ENCODE results near the gene TMEM229B.

The TMEM229B gene

DNA sequence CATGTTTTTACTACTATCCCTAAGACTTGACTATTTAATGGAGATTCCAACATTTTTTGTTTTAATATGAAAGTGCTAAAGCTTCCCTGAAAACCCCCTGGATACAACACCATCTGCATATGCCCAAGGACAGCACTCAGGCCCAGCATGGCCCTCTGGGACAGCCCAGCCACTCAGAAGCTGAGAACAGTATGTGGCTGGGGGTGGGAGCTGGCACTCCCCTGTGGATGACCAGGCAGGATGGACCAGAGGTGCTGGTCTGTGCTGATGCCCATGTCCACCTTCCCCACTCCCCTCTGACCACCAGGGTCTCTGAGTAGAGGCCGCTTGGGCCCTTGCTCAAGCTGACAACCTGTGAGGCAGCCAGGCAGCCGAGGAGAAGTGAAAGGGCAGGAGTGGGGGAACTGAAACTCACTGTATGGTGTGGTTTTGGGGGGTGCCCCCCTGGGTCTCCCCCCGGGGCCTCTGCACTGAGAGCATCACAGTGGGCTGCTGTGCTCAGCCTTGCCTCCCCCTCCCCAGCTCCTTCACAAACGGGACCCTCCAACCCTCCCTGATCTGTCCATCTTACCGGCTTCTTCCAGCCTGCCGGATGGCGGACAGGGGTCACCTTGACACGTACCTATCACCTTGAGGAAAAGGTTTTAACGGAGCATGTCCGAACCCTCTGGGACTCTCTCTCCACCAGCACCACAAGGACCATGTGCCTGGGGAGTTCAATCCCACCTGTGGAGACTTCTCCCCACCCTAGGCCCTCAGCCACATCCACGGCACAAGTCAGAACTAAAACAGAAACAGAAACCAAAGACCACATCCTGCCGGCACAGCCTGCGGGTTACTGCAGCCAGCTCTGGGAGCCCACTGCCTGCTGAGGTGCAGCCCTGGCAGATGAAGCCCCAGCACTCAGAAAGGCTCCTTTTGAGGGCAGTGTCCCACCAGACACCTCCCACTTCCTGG lies at the start of gene TMEM229B:
Gene TMEM229B (minus strand): TSS at position 785 of the 957 bp plus-strand sequence. CDS start 14,798 bp downstream, outside the sequence.
- no peak for DNase-seq

DNA sequence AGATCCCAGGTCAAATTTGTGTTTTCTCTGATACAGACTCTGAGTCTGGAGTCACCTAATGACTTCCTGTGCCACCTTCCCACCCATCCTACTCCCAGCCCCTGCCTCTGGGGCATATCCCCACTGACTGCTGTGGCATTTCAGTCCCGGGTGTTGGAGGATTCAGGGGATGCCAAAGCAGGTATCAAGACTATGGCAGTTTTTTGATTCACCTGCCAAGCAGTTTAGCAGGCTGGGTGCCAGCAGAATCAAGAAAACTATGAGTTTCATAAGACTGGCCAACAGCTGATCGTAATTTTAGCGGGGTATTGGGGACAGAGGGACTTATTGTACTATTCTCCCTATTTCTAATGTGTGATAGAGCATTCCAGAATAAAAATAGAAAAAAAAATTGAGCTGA lies 49.2 kb upstream of the TMEM229B start:
- DNase-seq: no peak

DNA sequence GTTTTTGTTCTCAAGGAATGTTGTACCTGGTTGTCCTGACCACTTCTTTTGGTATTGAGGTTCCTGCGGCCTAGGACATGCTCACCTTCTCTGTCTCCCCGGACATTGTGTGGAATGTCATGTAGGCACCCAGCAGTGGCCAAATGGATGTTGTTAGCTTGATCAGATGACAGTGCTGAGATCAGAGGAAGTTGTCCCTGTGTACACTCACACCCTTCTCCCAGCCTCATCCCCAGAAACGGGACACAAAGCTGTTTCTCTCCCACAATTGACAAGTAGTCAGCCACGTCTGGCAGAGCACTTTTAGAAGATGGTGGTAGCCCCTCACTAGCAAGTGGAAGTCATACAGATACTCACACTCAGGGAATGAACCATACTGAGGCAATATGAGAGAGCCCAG lies 47.6 kb upstream of the TMEM229B start:
- DNase-seq: no peak

DNA sequence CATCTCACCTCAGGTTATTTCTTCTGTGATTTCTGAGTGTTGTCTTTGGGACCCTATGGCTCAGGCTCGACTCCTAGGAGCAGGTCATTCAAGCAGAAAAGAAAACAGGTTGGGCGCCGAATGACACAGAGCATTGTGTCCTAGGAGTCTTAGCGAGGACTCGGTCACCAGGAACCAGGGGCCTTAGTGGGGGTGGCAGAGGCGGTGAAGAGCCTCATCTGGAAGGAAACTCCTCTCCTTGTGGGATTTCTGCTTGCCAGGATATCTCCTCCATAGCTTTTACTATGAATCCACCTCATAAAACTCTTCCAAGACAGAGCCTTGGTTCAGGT lies 45.2 kb upstream of the TMEM229B start:
- DNase-seq: no peak

DNA sequence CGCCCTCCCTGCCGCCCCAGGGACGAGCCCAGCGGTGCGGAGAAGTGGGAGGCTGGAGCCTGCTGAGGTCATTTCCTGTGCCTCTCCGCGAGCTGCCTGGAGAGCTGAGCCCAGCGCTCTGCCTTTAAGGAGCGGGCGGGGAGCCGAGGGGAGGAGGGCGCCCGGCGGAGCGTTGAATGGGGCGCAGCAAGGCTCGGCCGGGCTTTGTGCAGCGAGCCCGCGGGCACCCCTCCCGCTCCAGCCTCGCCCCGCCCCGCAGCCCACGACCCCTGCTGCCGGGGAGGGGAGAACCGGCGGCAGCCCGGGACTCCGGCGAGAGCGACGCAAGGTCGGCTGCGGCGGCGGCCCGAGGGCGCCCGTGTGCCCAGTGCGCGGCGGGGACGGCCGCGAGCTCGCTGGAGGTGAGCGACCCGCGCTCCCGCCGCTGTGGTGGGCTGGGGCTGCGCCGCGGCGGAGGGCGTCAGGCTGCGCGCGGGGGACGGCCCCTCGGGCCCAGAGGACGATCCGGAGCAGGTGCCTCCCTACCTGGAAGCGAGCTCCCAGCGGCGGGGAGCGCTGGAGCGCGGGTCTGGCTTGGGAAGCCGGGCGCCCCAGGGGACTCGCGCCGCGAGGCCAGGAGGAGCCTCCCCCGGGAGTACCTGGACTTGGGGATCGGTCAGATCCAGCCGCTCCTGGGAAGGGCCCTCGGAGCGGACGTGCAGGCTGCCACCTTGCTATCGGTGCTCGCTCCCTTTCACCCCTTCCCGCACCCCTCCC lies 44.7 kb upstream of the TMEM229B start, which contains the start of gene PLEKHH1:
Gene PLEKHH1 (plus strand): TSS at position 293 of the 756 bp plus-strand sequence. CDS start 8,578 bp downstream, outside the sequence.
- DNase-seq: peak; percentile 46

DNA sequence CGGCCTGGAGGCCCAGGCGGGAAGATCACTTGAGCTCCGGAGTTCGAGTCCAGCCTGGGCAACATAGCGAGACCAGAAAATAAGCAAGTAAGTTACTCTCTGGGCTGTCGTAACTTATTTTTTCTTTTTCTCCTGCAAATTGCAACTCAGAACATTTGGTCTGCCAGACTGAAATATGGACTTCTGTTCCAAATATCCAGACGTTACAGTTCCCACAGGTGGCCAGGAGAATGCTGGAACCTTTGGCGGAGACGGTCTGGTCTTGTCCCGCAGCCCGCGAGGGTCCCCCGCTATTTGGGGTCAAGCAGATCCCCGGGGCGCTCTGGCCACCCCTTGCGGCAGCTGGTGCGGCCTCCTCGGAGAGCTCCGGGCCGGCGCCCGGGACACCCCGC lies 44.1 kb upstream of the TMEM229B start:
- DNase-seq: no peak

DNA sequence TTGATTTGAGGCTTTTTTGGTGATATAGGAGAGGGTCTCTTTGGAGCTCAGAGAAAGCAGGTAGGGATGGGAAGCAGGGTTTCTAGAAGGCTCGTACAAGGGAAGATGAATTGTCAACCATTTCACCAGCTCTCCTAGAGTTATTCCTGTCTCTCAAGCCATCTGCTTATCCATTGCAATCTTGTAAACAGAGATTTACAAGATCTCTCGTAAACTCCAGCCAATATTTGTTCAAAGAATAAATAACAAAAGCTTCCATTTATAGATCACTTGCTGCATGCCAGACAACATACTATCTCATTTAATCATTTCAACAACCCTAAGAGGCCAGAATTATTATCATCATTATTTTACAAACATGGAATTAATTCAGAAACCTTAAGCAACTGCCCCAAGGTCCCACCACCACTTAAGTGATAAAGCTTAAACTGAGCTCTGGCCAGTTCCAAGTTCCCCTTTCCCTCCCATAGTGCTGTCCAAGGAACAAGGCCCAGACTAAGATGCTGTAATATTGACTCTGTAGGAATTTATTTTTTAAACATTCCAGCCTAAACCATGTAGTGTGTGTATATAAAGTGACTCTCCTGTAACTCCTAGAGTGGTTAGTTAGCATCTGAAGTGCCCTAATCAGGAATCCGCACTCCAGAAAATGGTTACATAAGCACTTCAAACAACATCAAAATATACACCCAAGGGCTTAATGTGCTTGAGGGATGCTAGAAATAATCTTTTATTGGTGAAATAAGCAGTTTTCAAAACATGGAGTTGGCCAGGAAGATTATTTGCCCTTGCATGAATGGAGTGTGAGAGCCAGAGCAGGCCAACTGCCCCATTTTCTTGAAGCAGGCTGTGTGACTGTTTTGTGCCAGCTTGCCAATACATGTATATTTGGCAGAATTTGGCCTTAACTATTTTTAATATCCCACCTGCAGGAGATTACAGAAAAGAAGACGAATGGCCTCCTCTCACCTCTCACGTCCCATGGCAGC lies 41.7 kb upstream of the TMEM229B start:
- no peak for DNase-seq

DNA sequence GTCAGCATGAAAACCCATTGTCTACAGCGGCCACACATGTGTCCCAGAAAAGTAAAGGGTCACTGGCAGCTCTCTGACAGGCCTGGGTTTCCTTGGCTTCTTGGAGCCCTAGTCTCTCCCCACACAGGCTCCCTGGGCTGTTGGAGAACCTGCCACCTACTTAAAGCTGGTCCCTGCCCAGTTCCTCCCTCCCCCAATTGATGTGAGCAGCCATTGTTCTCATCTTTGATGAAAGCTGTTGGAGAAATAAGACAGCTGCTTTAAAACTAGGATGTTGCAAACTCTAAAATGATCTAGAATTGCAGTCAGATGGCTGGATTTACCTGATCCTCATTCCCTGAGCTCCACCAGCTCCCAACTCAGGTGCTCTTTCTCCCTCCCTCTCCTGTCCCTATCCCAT lies 39.8 kb upstream of the TMEM229B start:
- DNase-seq: no peak

DNA sequence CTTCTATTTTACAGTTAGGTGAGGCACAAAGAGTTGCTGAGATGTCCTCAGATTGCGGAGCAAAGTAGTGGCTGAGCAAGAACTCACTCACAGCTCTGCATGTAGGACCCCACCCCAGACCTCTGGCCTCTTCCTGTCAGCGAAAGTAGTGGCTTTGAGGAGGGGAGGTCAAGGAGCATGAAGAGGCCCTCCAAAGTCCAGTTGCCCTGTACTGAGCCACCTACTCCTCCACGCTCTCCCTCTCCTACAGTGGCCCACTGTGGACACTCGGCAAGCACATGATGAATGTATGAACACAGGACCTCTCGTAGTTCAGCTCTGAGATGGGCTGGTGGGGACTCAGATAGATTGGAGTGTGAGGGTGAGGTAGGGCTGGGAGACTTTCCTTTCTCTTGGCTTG lies 39.2 kb upstream of the TMEM229B start:
- no peak for DNase-seq

DNA sequence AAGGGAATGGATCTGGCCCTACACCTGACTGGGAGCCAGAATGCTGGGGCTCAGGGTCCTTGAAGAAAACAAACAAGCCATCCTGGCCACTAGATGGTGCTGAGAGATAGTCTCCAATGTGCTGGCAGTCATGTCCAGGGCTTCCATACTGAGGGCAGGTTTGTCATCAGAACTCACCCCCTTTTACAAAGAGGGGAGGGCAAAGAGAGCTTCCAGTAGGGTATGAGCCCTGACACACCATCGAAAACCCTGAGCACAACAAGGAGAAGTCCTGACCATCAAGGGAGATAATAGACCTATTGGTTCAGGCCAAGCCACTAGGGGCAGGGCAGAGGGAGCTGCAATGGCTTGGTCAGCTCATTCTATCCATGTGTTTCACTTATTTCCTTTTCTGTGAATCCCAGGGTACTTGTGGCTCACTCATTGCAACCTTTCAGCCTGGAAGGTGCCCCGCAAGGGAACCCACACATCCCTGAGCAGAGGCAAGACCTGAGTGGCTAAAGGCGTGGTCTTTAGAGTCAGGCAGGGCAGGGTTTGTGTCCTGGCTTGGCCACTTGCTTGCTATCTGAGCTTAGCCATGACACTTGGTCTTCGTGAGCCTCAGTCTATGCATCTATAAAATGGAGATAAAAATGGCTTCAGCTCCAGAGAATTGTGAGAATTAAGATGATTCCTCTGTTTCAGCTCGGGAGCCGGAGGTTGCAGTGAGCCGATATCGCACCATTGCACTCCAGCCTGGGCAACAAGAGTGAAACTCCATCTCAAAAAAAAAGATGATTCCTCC lies 38.3 kb upstream of the TMEM229B start:
- DNase-seq: no peak

DNA sequence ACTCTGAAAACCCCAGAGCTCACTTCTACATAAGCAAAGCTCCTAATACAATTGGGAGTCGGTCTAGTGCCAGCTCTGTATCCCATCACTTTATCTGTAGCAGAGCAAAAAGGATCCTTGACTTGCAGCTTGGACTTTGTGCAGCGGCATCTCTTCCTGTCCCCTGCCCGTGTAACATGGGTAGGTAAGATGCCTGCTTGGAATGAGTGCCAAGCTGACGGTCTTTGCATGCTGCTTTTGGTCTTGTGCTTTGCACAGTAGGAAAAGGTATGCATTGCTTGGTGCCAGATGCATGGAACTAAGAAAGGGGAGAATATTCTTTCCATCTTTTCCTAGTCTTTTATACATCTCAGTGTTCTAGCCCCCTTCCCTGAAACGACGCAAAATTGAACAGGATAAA lies 37.7 kb upstream of the TMEM229B start:
- no peak for DNase-seq

DNA sequence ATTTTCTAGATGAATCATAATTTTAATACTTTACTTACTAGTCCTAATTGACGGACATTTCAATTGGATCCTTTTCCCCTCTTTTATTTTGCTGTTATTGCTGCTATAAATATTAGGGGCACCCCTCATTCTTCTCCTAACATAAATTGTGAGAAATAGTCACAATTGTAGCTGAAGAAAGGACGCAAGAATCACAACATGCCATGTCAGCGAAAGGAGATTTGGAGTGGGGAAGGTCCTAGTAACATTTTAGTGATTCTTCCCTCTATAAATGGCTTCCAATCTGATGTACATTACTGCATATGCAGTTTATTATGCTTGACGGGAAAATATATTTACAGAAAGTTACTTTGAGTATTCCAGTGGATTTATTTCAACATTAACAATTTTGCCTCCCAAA lies 36.9 kb upstream of the TMEM229B start:
- DNase-seq: no peak

DNA sequence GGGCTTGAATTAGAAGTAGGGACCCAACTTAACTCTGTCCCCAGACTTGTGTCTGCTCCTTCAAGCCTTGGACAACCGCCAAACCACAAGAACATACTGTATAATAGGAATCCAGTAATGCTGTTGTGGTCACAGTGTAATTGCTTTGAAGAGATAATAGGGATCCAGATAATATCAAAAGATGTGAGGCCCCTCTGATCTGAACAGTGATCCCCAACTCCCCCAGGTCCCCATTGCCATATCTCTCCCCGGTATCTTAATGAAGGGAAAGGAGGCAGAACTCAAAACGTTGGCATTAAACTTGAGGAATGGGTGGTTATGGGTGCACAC lies 36.1 kb upstream of the TMEM229B start:
- no peak for DNase-seq

DNA sequence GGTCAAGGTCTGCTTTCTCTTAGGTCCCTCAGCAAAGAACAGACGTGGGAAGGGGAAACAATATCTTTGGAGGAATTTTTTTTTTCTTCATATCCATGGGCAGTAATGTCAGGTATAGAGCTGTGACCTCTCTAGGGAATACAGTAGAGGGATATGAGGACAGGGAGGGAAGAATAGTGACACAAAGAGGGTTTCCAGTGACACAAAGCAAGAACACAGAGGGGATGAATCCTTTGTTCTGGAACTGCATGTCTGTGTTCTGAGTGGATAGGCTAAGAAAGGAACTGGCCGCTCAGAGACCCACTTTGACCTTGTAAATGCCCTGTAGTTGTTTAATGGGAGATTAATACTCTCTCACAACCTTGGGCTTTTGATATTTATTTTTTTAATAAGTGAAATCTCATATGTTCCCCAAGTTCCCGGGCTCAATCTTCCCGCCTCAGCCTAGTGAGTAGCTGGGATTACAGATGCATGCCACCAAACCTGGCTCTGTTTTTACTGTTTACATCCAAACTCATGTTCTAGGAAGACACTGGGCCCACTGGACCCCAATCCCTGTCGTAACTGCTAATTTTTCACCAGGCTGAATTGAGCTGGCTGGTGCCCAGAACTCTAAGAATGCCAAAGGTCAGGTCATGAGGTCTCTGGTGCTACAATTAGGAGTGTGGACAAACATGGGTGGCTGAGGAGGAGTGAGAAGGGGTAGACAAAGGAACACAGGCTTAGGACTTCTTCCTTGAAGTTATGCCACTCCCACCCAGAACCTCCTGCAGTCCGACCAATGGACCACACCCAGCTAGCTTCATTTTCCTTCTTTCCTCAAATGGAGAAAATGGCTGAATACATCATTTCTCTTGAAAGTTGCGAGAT lies 35.5 kb upstream of the TMEM229B start:
- DNase-seq: no peak

DNA sequence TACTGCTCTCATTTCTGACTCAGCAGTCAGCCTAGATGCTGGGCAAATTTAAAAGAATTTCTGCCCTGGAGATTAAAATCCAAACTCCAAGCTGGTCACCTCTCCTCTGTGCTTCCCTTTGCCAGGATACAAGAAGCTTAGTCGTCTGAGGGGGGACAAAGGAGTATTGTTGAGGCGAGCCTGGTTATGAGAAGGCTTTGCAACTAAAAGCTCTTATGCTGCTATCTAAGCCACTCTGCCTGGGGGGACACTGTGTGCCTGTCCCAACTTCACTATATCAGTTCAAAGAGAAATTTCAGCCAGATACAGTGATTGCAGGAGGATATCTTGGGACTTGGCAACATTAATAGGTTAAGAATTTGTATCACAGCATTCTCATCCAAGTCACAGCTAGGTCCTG lies 33.7 kb upstream of the TMEM229B start:
- no peak for DNase-seq

DNA sequence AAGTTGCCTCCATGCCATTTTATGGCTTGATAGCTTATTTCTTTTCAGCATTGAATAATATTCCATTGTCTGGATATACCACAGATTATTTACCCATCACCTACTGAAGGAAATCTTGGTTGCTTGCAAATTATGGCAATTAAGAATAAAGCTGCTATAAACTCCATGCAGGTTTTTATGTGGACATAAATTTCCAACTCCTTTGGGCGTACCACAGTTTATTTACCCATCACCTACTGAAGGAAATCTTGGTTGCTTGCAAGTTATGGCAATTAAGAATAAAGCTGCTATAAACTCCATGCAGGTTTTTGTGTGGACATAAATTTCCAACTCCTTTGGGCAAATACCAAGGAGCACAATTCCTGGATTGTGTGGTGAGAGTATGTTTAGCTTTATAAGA lies 32.0 kb upstream of the TMEM229B start:
- DNase-seq: no peak

DNA sequence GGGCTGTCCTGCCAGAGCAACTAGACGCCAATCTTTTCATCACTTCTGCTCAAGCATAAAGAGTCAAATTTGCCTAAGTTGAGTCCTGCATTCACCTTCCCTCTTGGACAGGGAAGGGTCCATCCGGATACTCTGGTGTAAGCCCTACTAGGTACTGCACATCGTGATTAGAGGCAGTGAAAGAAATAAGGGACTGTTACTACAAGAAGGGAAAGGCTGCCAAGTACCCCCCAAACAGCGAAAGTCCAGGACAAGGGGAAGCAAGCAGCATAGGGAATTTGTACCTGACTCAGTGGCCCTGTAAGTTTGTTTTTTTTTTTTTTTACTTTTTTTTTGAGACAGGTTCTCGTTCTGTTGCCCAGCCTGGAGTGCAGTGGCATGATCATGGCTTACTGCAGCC lies 30.9 kb upstream of the TMEM229B start:
- DNase-seq: no peak

DNA sequence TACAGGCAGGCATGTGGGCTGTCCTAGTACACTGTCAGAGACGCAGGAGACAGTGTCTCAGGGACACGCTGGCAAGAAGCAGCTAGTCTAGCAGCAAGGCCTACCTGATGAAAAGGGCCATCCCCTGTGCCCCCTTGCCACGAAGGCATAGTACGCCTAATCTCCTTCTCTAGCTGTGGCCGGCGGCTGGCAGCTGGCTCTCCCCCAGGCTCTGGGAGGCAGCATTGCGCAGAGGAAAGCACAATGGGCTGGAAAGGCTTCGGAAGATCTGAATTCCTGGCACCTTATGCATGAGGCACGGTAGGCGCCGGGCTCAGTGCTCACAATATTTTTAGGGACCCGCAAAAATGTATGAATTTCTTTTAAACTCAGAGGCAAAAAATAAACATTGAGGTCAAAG lies 28.6 kb upstream of the TMEM229B start:
- DNase-seq: no peak

DNA sequence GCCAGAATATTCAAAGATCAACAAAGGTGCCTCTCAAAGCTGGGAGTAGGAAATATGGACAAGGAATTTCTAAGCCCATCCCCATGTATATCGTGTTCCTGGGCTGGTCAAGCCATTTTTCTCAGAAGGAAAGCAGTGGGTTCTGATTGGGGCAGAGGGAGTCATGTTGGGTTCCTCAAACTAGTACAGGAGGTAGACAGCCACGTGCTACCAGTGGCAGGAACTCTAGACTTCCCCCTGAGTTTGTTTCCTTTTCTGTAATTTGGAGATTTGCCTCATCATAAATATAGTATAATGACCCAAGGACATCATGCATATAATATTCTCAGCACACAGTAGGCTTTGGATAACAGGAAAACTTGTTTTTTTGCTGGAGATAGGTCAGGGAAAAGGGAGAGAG lies 28.2 kb upstream of the TMEM229B start:
- no peak for DNase-seq

DNA sequence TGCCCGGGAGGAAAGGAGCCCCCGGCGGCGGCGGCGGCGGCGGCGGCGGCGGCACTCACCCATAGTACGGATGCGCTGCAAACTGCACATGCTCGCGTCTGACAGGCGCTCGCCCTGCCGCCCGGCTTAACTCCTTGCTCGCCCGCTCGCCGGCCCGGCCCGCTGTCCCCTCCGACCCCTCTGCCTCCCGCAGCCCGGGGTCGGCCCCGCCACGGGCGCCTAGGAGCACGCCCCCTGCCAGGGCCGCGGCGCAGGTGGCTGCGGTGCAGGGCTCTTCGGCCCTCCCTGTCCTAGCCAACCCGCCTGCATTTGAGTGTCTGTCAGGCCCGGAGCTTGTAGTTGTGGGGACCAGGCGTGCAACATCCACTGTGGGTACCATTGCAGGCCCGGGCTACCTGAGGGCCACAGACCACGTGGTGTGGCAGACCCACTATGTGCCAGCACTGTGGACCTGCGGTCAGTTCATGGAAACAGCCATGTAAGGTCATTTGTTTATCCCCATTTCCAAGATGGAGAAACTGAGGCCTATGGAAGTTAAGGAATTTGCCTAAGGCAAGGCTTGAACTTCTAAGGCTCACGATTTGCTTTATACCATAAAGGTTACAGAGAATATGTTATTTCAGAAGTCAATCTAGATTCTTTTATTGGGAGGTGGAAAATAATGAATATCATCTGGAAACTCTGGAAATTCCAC lies 27.0 kb upstream of the TMEM229B start:
- DNase-seq: no peak

Data from T1000 (cell line).